Dendritic cell treated with granulocyte-macrophage colony-stimulating factor and Interleukin-4, amounts not matched to agents 40 ng/mL and 50 ng/mL, for 4 days (primary cell): ENCODE data around the gene MGAT4B.

Experiments used
- H3K27ac Mint-ChIP-seq: one replicate; pipeline ENCODE4 v1.8.0; 2022; ENCODE audit warnings: mild to moderate bottlenecking, mixed read lengths
- H3K27me3 Mint-ChIP-seq: one replicate; pipeline ENCODE4 v1.8.0; 2022; ENCODE audit warnings: mild to moderate bottlenecking, mixed read lengths
- H3K36me3 Mint-ChIP-seq: one replicate; pipeline ENCODE4 v1.8.0; 2022; ENCODE audit warnings: low read depth, mixed read lengths
- H3K4me1 Mint-ChIP-seq: one replicate; pipeline ENCODE4 v1.8.0; 2022; ENCODE audit warnings: low read depth, mixed read lengths
- H3K4me3 Mint-ChIP-seq: one replicate; pipeline ENCODE4 v1.8.0; 2022; ENCODE audit warnings: mild to moderate bottlenecking, moderate library complexity, mixed read lengths
- H3K9me3 Mint-ChIP-seq: one replicate; pipeline ENCODE4 v1.8.0; 2022; ENCODE audit warnings: mixed read lengths
- intact Hi-C: fragments of 100-400 bp; cut with micrococcal nuclease; formaldehyde crosslinking; loops from one replicate; pipeline ENCODE4 v1.15.0; 2022

MGAT4B gene

DNA sequence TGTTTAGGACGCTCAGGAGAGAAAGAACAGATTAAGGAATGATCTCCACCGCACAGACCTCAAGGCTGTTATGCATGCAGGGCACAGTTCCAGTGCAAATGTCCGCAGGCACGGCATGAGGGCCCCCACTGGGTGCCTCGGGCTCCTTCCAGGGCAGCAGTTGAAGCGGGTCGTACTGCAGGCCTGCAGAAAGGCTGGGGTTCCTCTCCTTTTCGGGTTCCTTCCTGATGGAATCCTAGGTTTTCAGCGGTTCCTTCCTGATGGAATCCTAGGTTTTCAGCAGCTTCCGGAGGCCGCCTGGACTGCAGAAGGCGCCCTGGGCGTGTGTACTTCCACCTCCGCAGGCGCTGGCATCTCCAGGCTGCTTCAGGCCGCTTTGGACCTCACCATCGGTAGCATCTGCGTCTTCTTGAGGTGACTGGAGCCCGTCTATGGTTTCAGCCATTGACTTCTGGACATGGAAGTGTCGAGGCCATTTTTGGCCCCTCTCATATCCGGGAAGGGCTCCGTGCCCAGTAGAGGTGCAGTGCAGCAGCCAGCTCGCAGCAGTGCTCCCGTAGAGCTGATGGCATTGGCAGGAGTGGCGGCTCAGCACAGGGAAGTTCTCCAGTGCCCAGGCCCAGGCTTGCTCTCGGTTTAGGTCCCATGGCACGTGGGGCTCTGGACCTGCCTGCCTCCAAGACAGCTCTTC is 5.6 kb upstream of the MGAT4B start:
- intact Hi-C loops = no loop called here
- peaks cover 14% of the 10 kb centered on the region for H3K27me3 Mint-ChIP-seq

DNA sequence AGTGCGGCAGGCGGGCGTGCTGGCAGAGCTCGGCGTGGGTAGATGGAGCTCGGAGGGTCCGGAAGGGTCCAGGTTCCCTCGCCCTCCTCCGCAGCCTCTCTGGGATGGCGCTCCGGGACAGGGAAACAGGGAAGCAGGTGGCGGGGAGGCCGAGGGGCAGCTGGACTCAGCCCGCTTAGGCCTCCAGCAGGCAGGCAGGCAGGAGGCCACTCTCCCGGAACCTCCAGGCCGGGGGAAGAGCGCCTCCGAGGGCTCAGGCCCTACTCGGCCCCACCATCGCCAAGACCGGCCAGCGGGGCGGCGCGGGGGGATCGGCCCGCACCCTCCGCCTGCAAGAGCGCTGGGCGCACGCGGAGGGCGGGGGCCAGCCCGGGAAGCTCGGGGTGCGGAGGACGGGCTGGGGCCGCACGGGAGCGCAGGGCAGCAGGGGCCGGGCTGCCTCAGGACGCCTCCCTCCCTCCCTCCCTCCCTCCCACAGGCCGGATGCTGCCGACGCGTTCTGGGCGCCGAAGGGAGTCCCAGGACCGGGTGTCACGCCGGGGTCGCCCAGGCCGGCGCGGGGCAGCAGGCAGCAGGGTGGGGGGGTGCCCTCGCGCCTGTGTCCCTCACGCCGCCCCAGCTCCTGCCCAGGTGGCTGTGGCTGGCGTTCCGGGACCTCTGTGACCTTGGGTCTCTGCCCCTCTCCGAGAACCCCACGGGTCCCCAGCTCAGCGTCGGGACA is 977 bp downstream of the MGAT4B start:
- Mint-ChIP-seq H3K27ac (peak overlapping the region; percentile 77), H3K27me3 (no peaks in the 10 kb centered on the region), H3K4me1 (peaks cover 50% of the 10 kb centered on the region), H3K36me3 (peaks cover 28% of the 10 kb centered on the region), H3K4me3 (peak overlapping the region; percentile 86), H3K9me3 (no peaks in the 10 kb centered on the region)
- intact Hi-C loops = loop anchor here (2.0 to 5.0 kb wide), 2 partner anchors 15 to 267 kb away; partner anchors contain the start of genes RNF130 and SQSTM1

More for the DNA sequence above, 5.6 kb upstream of the MGAT4B start:
- Mint-ChIP-seq H3K36me3 (peaks cover 36% of the 10 kb centered on the region), H3K9me3 (no peaks in the 10 kb centered on the region), H3K4me1 (peaks cover 32% of the 10 kb centered on the region), H3K27ac (no peak overlapping the region), H3K4me3 (no peak overlapping the region)

DNA sequence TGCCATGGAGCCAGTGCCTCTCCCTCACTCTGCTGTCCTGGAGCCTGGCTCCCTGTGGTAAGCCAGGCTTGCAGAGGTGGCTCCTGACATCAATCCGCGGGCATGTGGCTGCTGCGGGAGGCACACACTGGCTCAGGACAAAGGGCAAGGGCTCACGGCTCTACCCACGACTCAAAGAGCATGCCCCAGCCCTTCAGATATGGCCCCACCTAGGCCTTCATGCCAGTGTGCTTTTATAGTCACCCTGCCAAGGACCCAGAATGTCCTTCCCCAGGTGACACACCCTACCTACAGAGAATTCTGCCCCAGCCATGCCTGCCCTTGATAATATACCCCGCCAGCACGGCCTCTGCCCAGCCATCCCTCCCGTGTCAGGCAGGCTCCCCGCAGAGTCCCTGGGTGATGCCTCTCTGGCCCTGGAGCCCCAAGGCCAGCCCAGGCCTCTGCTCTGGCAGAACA is 1.6 kb downstream of the MGAT4B start:
- Mint-ChIP-seq H3K27me3 (no peaks in the 10 kb centered on the region), H3K36me3 (peaks cover 34% of the 10 kb centered on the region), H3K4me3 (peak overlapping the region; percentile 86), H3K27ac (peak overlapping the region; percentile 77), H3K9me3 (no peaks in the 10 kb centered on the region), H3K4me1 (peaks cover 50% of the 10 kb centered on the region)
- intact Hi-C loops = loop anchor here (5.0 kb wide), 1 partner anchor 267 kb away; the partner anchor contains the start of gene RNF130

DNA sequence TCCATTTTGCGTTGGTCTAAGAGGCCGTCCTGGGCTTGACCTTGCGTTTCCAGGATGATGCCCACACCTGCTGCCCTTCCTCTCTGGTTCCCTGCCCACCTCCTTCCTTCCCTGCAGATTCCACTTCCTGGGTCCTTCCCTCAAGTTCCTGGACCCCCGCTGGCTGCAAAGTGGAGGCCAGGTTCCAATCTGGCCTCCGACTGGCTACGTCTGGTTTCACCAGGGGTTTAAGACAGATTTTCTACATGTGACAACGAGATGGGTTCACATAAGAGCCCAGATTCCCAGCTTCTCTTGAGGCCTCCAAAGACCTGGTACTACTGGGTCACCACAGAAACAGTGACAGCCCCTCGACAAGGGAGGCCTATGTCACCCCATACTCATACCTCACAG is 2.1 kb downstream of the MGAT4B start:
- H3K27me3 Mint-ChIP-seq = no peaks in the 10 kb centered on the region
- peaks cover 40% of the 10 kb centered on the region for H3K36me3 Mint-ChIP-seq
- H3K4me3 Mint-ChIP-seq = peak overlapping the region; percentile 86
- peak overlapping the region; percentile 77 for H3K27ac Mint-ChIP-seq
- H3K4me1 Mint-ChIP-seq = peaks cover 50% of the 10 kb centered on the region
- no peaks in the 10 kb centered on the region for H3K9me3 Mint-ChIP-seq
- intact Hi-C loops = loop anchor here (5.0 kb wide), 2 partner anchors 103 to 288 kb away; partner anchors contain the start of gene TBC1D9B

DNA sequence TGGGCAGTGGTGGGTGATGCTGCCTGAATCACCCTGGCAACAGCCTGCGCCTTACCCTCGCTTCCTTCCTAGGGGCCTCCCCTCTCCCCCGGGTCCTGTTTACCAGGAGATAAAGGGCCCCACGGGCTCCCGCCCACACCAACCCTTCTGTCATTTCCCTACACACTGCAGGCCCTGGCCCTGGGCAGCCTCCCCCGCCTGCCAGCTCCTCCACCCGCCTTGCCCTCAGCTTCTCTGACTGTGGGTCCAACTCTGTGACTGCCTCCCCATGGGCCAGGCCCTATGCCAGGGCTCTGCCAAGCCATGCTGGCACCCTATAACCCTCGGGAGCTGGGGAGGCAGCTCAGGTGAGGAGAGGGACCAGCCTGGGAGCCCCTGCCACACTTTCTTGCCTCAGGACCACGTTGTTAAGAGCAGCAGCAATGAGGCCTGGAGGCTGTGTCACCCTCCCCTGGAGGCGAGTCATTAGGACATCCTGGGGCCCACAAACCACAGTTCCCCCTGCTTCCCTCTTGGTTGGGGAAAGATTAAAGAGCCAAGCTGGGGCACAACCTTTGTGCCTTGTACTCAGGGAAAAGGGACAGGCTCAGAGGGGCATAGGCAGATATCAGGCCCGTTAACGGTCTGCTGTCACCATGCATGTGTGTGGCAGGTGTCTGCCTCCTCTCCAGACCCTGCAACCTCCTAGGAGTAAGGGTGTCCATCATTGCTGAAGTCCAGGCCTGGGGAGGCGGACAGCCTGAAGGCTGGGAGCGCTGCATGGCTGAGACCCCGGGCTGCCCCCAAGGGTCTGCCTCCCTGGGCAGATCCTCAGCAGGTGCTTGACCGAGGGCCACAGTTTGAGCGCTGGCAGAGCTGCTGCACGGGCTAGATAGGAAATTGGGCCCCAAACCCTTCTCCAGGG is 2.8 kb downstream of the MGAT4B start:
- peak overlapping the region; percentile 41 for H3K4me3 Mint-ChIP-seq
- peaks cover 46% of the 10 kb centered on the region for H3K36me3 Mint-ChIP-seq
- no peaks in the 10 kb centered on the region for H3K27me3 Mint-ChIP-seq
- peaks cover 50% of the 10 kb centered on the region for H3K4me1 Mint-ChIP-seq
- intact Hi-C loops = loop anchor here (5.0 kb wide), 2 partner anchors 103 to 288 kb away; partner anchors contain the start of gene TBC1D9B
- peak overlapping the region; percentile 60 for H3K27ac Mint-ChIP-seq
- H3K9me3 Mint-ChIP-seq = no peaks in the 10 kb centered on the region

DNA sequence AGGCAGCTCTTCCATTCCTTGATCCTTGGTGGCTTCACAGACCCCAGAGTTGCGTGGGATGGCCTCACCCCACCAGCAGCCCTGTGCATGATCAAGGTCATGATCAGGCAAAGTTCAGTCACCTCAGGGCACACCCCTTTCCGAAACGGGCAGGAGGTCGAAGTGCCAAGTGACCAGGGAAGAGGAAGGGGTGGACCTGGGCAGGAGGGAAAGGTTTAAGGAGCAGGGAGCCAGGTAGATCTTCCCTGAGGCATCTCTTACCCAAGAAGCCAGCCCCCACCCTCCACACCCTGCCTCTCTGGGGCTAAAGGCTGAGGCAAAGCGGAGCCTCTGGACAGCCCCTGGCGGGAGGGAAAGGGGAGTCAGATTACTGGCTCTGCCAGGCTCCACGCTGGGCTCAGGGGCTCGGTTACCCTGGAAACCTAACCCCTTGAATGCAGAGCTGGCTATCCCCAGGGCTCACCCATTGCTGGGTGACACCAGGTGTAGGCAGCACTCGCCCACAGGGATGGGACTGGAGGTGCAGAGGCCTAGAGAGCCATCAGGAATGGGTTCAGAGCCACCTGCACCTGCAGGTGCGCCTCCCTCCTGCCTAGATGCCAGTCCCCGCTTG is 3.6 kb downstream of the MGAT4B start:
- H3K9me3 Mint-ChIP-seq = no peaks in the 10 kb centered on the region
- intact Hi-C loops = loop anchor here (5.0 kb wide), 2 partner anchors 104 to 289 kb away; partner anchors contain the start of gene TBC1D9B
- peaks cover 54% of the 10 kb centered on the region for H3K36me3 Mint-ChIP-seq
- H3K4me3 Mint-ChIP-seq = no peak overlapping the region
- peak overlapping the region; percentile 60 for H3K27ac Mint-ChIP-seq
- peaks cover 48% of the 10 kb centered on the region for H3K4me1 Mint-ChIP-seq
- no peaks in the 10 kb centered on the region for H3K27me3 Mint-ChIP-seq

DNA sequence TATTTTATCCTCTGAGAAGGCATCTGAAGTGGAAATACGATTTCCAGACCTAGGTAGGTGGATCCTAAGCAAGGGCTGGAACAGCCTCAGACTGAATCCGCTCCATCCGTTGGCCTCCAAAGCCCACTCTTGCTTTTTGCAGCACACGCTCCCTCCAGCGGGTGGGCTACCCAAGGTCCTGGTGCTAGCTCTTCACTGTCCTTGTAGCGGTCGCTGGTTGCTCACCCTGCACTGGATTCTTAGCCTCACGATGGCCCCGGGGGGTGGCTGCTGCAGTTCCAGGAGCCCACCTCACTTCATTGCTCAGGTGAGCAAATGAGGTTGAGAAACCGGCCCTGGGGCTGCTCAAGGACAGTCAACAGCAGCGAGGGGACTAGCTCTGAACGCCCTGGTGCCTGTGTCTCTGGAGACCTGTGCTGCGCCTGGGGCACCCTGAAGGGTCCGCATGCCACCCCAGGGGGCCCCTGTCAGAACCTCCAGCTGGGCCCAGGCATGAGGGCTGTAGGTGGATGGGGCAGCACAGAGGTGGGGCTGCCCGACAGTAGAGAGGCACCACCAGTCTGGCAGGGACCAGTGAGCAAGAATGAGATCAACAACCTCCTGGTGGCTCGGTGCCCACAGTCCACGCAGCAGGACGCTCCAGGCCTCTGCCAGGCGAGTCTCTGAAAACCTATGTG is 4.3 kb downstream of the MGAT4B start:
- intact Hi-C loops = loop anchor here (5.0 kb wide), 2 partner anchors 105 to 290 kb away; partner anchors contain the start of gene TBC1D9B
- Mint-ChIP-seq H3K27me3 (no peaks in the 10 kb centered on the region), H3K4me1 (peaks cover 42% of the 10 kb centered on the region), H3K4me3 (no peak overlapping the region), H3K9me3 (no peaks in the 10 kb centered on the region), H3K36me3 (peaks cover 62% of the 10 kb centered on the region), H3K27ac (no peak overlapping the region)

DNA sequence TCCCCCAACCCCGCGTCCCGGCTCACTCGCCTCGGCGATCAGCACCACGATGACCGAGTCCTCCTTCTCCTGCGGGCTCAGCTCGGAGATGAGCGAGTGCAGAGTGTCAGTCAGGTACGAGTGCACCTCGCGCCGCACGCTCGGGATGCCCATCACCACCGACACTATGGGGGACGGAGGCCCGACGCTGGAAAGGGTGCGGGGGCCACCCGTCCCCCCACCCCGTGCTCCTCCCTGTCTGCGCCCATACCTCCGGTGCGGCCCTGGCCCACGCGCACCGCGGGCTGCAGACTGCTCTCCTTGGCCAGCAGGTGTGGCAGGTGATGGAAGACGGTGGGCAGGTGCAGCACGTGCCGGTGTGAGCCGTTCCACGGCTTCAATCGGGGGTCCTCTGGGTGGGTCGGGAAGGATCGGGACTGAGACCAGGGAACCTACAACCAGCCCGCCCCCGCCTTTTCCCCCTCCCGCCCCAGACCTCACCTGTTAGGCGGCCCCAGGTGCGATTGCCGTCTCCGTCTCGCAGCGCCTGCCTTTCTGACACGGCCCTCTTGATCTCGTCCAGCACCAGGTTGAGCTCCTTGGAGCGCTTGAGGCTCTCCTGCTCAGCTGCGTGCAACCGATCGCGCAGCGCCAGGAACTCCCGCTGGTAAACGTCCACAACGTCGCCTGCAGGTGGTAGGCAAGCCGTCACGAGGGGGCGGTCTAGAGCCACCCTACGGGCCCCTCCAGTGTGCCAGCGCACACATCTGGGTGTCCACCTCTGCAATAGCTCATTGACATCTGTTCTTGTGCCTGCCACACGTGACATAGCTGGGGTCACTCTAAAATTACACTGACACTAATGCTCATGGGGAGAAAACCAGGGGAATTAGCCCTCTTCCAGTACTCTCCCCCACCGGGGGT is 5.1 kb downstream of the MGAT4B start:
- no peaks in the 10 kb centered on the region for H3K27me3 Mint-ChIP-seq
- H3K4me3 Mint-ChIP-seq = no peak overlapping the region
- H3K36me3 Mint-ChIP-seq = peaks cover 69% of the 10 kb centered on the region
- intact Hi-C loops = loop anchor here (5.0 kb wide), 2 partner anchors 106 to 291 kb away; partner anchors contain the start of gene TBC1D9B
- H3K9me3 Mint-ChIP-seq = no peaks in the 10 kb centered on the region
- no peak overlapping the region for H3K27ac Mint-ChIP-seq
- H3K4me1 Mint-ChIP-seq = peaks cover 49% of the 10 kb centered on the region

DNA sequence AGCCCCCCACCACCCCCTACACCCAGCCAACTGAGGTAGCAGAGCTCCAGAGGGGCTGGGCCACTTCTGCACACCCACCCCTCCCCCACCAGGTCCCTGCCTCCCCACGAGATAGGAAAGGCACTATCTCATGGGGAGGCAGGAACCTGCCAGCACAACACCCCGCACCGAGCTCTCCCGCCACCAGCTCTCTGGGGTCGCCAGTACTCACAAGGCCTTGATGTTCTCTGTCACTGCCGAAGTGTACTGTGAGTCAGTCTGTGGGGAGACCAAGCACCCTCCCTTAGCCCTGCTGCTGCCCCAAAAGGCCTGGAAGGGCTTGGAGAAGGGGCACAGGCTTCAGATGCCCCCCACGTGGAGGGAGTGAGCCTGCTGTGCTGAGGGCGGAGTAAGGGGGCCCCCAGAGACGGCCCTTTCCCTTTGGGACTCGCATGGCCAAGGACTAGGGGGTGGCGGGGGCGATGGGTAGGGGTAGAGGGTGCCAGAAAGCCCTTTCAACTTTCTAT is 5.9 kb downstream of the MGAT4B start:
- Mint-ChIP-seq H3K27me3 (no peaks in the 10 kb centered on the region), H3K36me3 (peaks cover 71% of the 10 kb centered on the region), H3K27ac (no peak overlapping the region), H3K4me3 (no peak overlapping the region), H3K4me1 (peaks cover 50% of the 10 kb centered on the region), H3K9me3 (no peaks in the 10 kb centered on the region)
- intact Hi-C loops = loop anchor here (5.0 kb wide), 2 partner anchors 107 to 292 kb away; partner anchors contain the start of gene TBC1D9B

DNA sequence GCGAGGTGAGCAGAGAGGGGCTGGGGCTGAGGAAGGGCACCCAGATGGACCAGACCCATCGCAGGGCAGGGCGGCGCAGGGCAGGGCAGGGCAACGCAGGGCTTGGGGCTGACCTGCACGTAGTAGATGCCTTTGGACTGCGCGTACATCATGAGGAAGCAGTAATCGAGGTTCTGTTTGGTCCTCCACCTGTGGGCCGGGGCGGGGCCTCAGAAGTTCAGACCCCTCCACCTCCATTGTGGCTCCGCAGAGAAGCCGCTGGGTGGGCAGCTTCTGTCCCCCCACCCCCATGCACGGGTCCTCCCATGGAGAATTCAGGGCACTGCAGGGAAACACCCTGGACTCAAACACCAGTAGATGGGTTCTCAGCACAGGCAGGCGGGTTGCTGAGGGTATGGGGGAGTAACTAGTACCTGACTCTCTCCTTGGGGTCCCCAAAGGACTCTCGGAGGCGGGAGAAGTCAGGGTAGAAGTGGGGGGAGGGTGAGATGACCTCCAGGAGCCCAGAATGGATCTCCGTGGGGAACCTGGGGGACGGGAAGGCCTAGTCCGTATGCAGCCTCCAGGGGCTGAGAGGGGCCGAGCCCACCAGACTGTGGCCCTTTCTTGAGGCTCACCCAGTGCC is 6.5 kb downstream of the MGAT4B start:
- no peaks in the 10 kb centered on the region for H3K27me3 Mint-ChIP-seq
- H3K27ac Mint-ChIP-seq = no peak overlapping the region
- intact Hi-C loops = loop anchor here (5.0 kb wide), 2 partner anchors 107 to 292 kb away; partner anchors contain the start of gene TBC1D9B
- H3K36me3 Mint-ChIP-seq = peaks cover 66% of the 10 kb centered on the region
- H3K4me3 Mint-ChIP-seq = no peak overlapping the region
- no peaks in the 10 kb centered on the region for H3K9me3 Mint-ChIP-seq
- peaks cover 49% of the 10 kb centered on the region for H3K4me1 Mint-ChIP-seq

DNA sequence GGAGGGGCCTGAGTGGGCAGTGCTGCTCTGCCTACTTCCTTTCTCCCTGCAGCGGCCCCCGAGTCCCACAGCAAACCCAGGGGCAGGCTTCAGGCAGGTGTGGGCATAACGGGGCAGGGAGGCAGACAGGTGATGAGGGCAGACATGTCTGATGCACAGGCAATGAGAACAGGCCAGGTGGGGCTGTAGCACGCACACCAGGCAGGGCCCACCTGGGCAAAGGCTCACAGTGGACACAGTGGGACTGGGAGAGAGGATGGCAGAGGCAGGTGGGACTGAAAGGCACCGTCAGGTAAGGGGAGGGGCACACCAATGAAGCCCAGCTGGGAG is 7.1 kb downstream of the MGAT4B start:
- Mint-ChIP-seq H3K4me1 (peaks cover 49% of the 10 kb centered on the region), H3K36me3 (peaks cover 64% of the 10 kb centered on the region), H3K27me3 (no peaks in the 10 kb centered on the region), H3K9me3 (no peaks in the 10 kb centered on the region), H3K27ac (no peak overlapping the region), H3K4me3 (no peak overlapping the region)
- intact Hi-C loops = loop anchor here (5.0 kb wide), 1 partner anchor 37 kb away; no protein-coding TSS in a partner anchor
